Measurements from ENCODE around the gene LAMA2. TPM values are rescaled to one million over a fixed set of nuclear protein-coding genes. Genes with fewer than 3 reads are reported as not detected.

LAMA2 gene
- total and polyA plus RNA-seq, 2 of the 8 experiments (the other 6 are each of a cell fraction or from before 2014, with no cell fraction given), result 1.3 to 3.8 TPM

DNA sequence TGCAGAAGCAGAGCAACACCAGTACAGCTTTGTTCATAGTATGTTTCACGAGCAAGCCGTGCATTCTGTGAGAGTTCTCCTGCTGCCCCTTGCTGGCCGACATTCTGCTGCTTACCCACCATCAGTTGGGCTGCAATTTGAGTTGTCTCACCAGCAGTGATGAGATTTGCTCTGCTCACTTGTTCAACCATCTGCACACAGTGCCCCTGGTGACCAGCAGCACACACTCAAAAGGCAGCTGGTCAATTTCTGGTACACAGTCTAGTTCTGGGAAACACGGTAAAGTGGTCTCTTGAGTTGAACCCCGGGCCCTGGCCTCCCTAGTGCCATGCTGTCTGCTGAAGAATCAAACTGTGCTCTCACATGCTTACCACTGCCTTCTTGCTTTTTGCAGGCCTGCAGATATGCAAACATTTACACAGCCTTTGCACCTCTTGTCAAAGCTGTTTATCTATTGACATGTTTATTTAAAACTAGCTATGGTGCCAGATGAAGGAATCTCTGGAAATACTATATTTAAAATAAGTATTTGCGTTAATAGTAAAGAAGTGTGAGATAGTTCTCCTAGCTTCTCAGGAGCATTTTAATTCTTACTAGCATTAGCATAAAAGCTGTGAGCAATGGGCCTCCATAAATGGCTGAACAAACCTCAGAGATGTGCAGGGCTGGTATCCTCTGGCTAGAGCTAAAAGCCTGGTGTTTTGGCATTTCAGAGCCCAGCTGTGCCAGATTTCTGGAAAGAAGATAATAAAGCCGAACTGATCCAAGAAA is 592.7 kb downstream of the LAMA2 start:
- H2BK120ac ChIP-seq (replicated peaks; ENCODE audit: low read depth, low read length), result no peak overlapping the region
- H3K14ac ChIP-seq (ENCODE audit: insufficient read length), result no peak overlapping the region
- H2AK5ac ChIP-seq (ENCODE audit: low read depth, low read length), result no peak overlapping the region
- H3K79me1 ChIP-seq (ENCODE audit: low read depth, low read length), result no peaks in the 10 kb centered on the region
- H3K9me3 ChIP-seq (ENCODE audit: insufficient read depth in 2 of 2, low read depth in 1 of 2, low read length in 1 of 2), result no peaks in the 10 kb centered on the region
- H2AFZ ChIP-seq (ENCODE audit: low read length), result peak overlapping the region; percentile 78; the same call in 1 of the 2 replicates
- H3K18ac ChIP-seq (ENCODE audit: extremely low read depth, low read length), result no peak overlapping the region
- no peak for TF ChIP-seq BRCA1 (IDR thresholded peaks at IDR 0.05; ENCODE audit: low read depth, low read length)
- TF ChIP-seq RAD21 (IDR thresholded peaks at IDR 0.05 in 1 of 2, conservative IDR thresholded peaks at IDR 0.05 in 1 of 2; ENCODE audit: low read depth in 2 of 2, low read length in 2 of 2), result peak in 1 of 2 experiments; percentile 35; a peak in 1 of 4 replicates
- no peak overlapping the region for H4K91ac ChIP-seq (replicated peaks; ENCODE audit: insufficient read length, low read length)
- no peak overlapping the region for H4K5ac ChIP-seq (ENCODE audit: insufficient read length, low read depth, low read length)
- no peaks in the 10 kb centered on the region for H3K36me3 ChIP-seq (ENCODE audit: control insufficient read depth in 2 of 4, insufficient read depth in 4 of 4, low read length in 3 of 4)
- H3K4me1 ChIP-seq (replicated peaks in 1 of 4; ENCODE audit: control insufficient read depth in 3 of 4, insufficient read depth in 4 of 4, low read length in 3 of 4), result 0 out of 7 replicates have a peak, but pooled peaks cover 0 to 4% (median 0%) of the 10 kb centered on the region in 4 experiments
- H3K4me3 ChIP-seq (ENCODE audit: extremely low read depth in 1 of 4, insufficient read depth in 2 of 4, low read depth in 3 of 4, low read length in 4 of 4), result no peak overlapping the region
- H3K4ac ChIP-seq (replicated peaks; ENCODE audit: insufficient read length, low read depth, low read length), result no peak overlapping the region
- no peak for FAIRE-seq
- H3K56ac ChIP-seq (replicated peaks; ENCODE audit: insufficient read length, low read depth, low read length), result no peak overlapping the region
- no peak overlapping the region for H2BK20ac ChIP-seq (ENCODE audit: low read length)
- H2BK15ac ChIP-seq (ENCODE audit: low read length), result no peak overlapping the region
- no peak overlapping the region for H3K9ac ChIP-seq (replicated peaks in 1 of 4; ENCODE audit: extremely low read depth in 1 of 4, low read depth in 3 of 4, low read length in 3 of 4)
- H4K8ac ChIP-seq (ENCODE audit: extremely low read depth, insufficient read depth, low read length), result peak overlapping the region; percentile 18; the same call in 1 of the 2 replicates
- no peak overlapping the region for H3K4me2 ChIP-seq (ENCODE audit: insufficient read depth in 1 of 2, low read depth in 2 of 2, low read length in 2 of 2)
- ChIA-PET POLR2A (ENCODE audit: partially characterized antibody) (no interaction called here), CTCF (ENCODE audit: partially characterized antibody) (interaction anchor here (0.7 to 1.7 kb wide), 6 partner anchors 9 to 112 kb away, joined by 3 to 6 read pairs (median 4); no protein-coding TSS in a partner anchor)
- 84% methylated on average over 7 of the region's 7 CpGs; no CpG with 5 or more reads in 1 of the 2 experiments for WGBS, 2 experiments (ENCODE audit: extremely low coverage in 1 of 2, insufficient coverage in 1 of 2, insufficient read length in 1 of 2, insufficient replicate concordance in 2 of 2, low coverage in 1 of 2, low lambda C conversion rate in 2 of 2, missing lambda C conversion rate in 1 of 2)
- H2BK5ac ChIP-seq (ENCODE audit: low read depth, low read length), result no peak overlapping the region
- no peak overlapping the region for H2BK12ac ChIP-seq (ENCODE audit: low read depth, low read length)
- no peak for DNase-seq (ENCODE audit: low read depth in 1 of 2, low spot score in 2 of 2)
- no peak overlapping the region for H3K23ac ChIP-seq (ENCODE audit: insufficient read length)
- no peaks in the 10 kb centered on the region for H3K27me3 ChIP-seq (replicated peaks in 1 of 4; ENCODE audit: control insufficient read depth in 3 of 4, extremely low read depth in 1 of 4, insufficient read depth in 3 of 4, low read length in 3 of 4)
- no peaks in the 10 kb centered on the region for H3K23me2 ChIP-seq (ENCODE audit: low read depth, low read length)
- H4K20me1 ChIP-seq (replicated peaks in 1 of 2; ENCODE audit: control insufficient read depth in 1 of 2, insufficient read depth in 2 of 2, low read length in 2 of 2), result no peaks in the 10 kb centered on the region
- H3K27ac ChIP-seq (ENCODE audit: low read depth, low read length), result no peak overlapping the region
- H3K79me2 ChIP-seq (ENCODE audit: control insufficient read depth in 1 of 2, insufficient read depth in 2 of 2, low read length in 2 of 2), result no peaks in the 10 kb centered on the region
